ENCODE measurements around the gene DYNC2H1.

DNA sequence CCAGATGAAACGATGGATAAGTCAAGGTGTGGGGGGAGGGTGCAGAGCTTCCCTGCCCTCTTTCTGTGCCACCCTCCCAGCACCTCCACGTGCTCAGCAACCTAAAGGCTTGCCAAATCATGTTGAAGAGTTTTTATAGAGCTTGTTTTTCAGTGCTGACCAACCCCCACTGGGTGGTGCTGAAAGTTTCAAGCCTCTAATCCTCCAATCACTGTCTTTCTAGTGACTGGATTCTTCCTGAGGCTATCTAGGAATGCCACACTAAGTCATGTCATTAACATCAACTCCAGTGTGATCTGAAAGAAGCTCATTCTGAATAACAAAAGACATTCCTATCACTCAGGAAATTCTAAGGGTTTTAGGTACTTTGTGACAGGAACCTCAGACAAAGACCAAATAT lies 382.6 kb downstream of the DYNC2H1 start:
- TF ChIP-seq RAD21 (IDR thresholded peaks at IDR 0.05) (no peak), CTCF (IDR thresholded peaks at IDR 0.05; ENCODE audit: low read depth, low read length, missing input control) (no peak), MAX (IDR thresholded peaks at IDR 0.05) (no peak), RXRA (IDR thresholded peaks at IDR 0.05) (no peak)
- TF ChIP-seq, protein P1, sequence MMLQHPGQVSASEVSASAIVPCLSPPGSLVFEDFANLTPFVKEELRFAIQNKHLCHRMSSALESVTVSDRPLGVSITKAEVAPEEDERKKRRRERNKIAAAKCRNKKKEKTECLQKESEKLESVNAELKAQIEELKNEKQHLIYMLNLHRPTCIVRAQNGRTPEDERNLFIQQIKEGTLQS (IDR thresholded peaks at IDR 0.05) = no peak

Measured in liver (tissue), 3 donors.